ENCODE results near the gene TOLLIP.
"Not testable (repeated sequence)": the region's sequence is repeated elsewhere in the genome, so short reads cannot be mapped to it uniquely, and the experiment has no call there.

The TOLLIP gene

GRCh38 chr11:1264444-1264843 is 45.0 kb downstream of the TOLLIP start:
- peak; percentile 52 for DNase-seq (ENCODE audit: low read depth, low spot score)

GRCh38 chr11:1263010-1263409 is 46.4 kb downstream of the TOLLIP start:
- no peak for DNase-seq (ENCODE audit: low read depth, low spot score)

GRCh38 chr11:1262172-1263006 is 47.0 kb downstream of the TOLLIP start:
- DNase-seq (ENCODE audit: low read depth, low spot score) = no peak

GRCh38 chr11:1261241-1262071 is 48.0 kb downstream of the TOLLIP start:
- DNase-seq (ENCODE audit: low read depth, low spot score) = no peak

- no peak for DNase-seq (ENCODE audit: low read depth, low spot score)
Observed at GRCh38 chr11:1260620-1261019, 48.8 kb downstream of the TOLLIP start.

- DNase-seq (ENCODE audit: low read depth, low spot score) = no peak
Observed at GRCh38 chr11:1260023-1260501, 49.4 kb downstream of the TOLLIP start.

GRCh38 chr11:1259561-1259960 is 49.9 kb downstream of the TOLLIP start:
- DNase-seq (ENCODE audit: low read depth, low spot score) = no peak

- DNase-seq (ENCODE audit: low read depth, low spot score) = no peak
Observed at GRCh38 chr11:1259076-1259461, 50.4 kb downstream of the TOLLIP start.

- no peak for DNase-seq (ENCODE audit: low read depth, low spot score)
Observed at GRCh38 chr11:1258401-1259075, 50.9 kb downstream of the TOLLIP start.

GRCh38 chr11:1257916-1258315 is 51.5 kb downstream of the TOLLIP start:
- DNase-seq (ENCODE audit: low read depth, low spot score) = no peak

GRCh38 chr11:1257366-1257765 is 52.1 kb downstream of the TOLLIP start:
- DNase-seq (ENCODE audit: low read depth, low spot score) = no peak

GRCh38 chr11:1256257-1257045 is 53.0 kb downstream of the TOLLIP start:
- DNase-seq (ENCODE audit: low read depth, low spot score) = no peak

GRCh38 chr11:1255151-1255550 is 54.3 kb downstream of the TOLLIP start:
- no peak for DNase-seq (ENCODE audit: low read depth, low spot score)

- DNase-seq (ENCODE audit: low read depth, low spot score) = no peak
Observed at GRCh38 chr11:1254733-1255132, 54.7 kb downstream of the TOLLIP start.

GRCh38 chr11:1254086-1254648 is 55.3 kb downstream of the TOLLIP start:
- DNase-seq (ENCODE audit: low read depth, low spot score) = no peak

GRCh38 chr11:1253103-1253485 is 56.3 kb downstream of the TOLLIP start:
- no peak for DNase-seq (ENCODE audit: low read depth, low spot score)

- no peak for DNase-seq (ENCODE audit: low read depth, low spot score)
Observed at GRCh38 chr11:1252371-1253102, 56.9 kb downstream of the TOLLIP start.

GRCh38 chr11:1251236-1251770 is 58.1 kb downstream of the TOLLIP start:
- DNase-seq (ENCODE audit: low read depth, low spot score) = no peak

- DNase-seq (ENCODE audit: low read depth, low spot score) = not testable (repeated sequence)
Observed at GRCh38 chr11:1250411-1250810, 59.0 kb downstream of the TOLLIP start.

- not testable (repeated sequence) for DNase-seq (ENCODE audit: low read depth, low spot score)
Observed at GRCh38 chr11:1248951-1249350, 60.5 kb downstream of the TOLLIP start.
